ENCODE data around the gene PPP1R16B. TPM values are rescaled to one million over a fixed set of nuclear protein-coding genes. Genes with fewer than 3 reads are reported as not detected.

PPP1R16B gene
- total RNA-seq, 1 donor from 2014 or later = 6.4 TPM

GRCh38 chr20:38926142-38926933 lies 120.8 kb downstream of the PPP1R16B start, which contains the start of gene FAM83D:
Gene FAM83D, plus strand, starts transcription at chr20:38926417. Its CDS starts 26 bp downstream, at chr20:38926443.
- H3K27ac ChIP-seq = peak within 1 kb of the TSS; percentile 22
- intact Hi-C loops (cut with DNase I) = loop anchor here (5.0 kb wide), 1 partner anchor 121 kb away; no protein-coding TSS in a partner anchor
- no peak for DNase-seq (ENCODE audit: extremely low spot score in 2 of 2)

GRCh38 chr20:38926934-38927616 lies 121.6 kb downstream of the PPP1R16B start:
- intact Hi-C loops (cut with DNase I) = loop anchor here (5.0 kb wide), 1 partner anchor 120 kb away; no protein-coding TSS in a partner anchor
- Histone ChIP-seq H3K27ac (peak overlapping the region; percentile 22), H3K9me3 (no peaks in the 10 kb centered on the region), H3K27me3 (no peaks in the 10 kb centered on the region), H3K36me3 (no peaks in the 10 kb centered on the region), H3K4me1 (peaks cover 24% of the 10 kb centered on the region), H3K4me3 (peak overlapping the region; percentile 58 to 63)
- no peak for TF ChIP-seq POLR2AphosphoS5 (IDR thresholded peaks at IDR 0.05; ENCODE audit: insufficient read depth in 1 of 2, low read depth in 1 of 2)
- TF ChIP-seq POLR2A (IDR thresholded peaks at IDR 0.05) = no peak
- no peak for TF ChIP-seq CTCF (IDR thresholded peaks at IDR 0.05)
- no peak for DNase-seq (ENCODE audit: extremely low spot score in 2 of 2)

More at GRCh38 chr20:38926142-38926933, 120.8 kb downstream of the PPP1R16B start, which contains the start of gene FAM83D:
- H3K4me3 ChIP-seq = peak within 1 kb of the TSS; percentile 58 to 63
- H3K36me3 ChIP-seq = no peaks in the 10 kb centered on the region
- peaks cover 20% of the 10 kb centered on the region for H3K4me1 ChIP-seq
- TF ChIP-seq CTCF (IDR thresholded peaks at IDR 0.05) (peak in 1 of 3 experiments; percentile 66), POLR2AphosphoS5 (IDR thresholded peaks at IDR 0.05; ENCODE audit: insufficient read depth in 1 of 2, low read depth in 1 of 2) (peak; percentile 77 to 85), POLR2A (IDR thresholded peaks at IDR 0.05) (peak in 1 of 2 donors; percentile 31)
- H3K27me3 ChIP-seq = no peaks in the 10 kb centered on the region
- no peaks in the 10 kb centered on the region for H3K9me3 ChIP-seq

GRCh38 chr20:38927902-38928578 lies 122.5 kb downstream of the PPP1R16B start:
- no peaks in the 10 kb centered on the region for H3K27me3 ChIP-seq
- intact Hi-C loops (cut with DNase I) = loop anchor here (5.0 kb wide), 1 partner anchor 119 kb away; no protein-coding TSS in a partner anchor
- H3K9me3 ChIP-seq = no peaks in the 10 kb centered on the region
- peak overlapping the region in 1 of 2 donors; percentile 58 for H3K4me3 ChIP-seq
- no peaks in the 10 kb centered on the region for H3K36me3 ChIP-seq
- H3K27ac ChIP-seq = no peak overlapping the region
- peaks cover 28% of the 10 kb centered on the region for H3K4me1 ChIP-seq
- TF ChIP-seq POLR2AphosphoS5 (IDR thresholded peaks at IDR 0.05; ENCODE audit: insufficient read depth in 1 of 2, low read depth in 1 of 2) = no peak
- TF ChIP-seq POLR2A (IDR thresholded peaks at IDR 0.05) = no peak
- no peak for TF ChIP-seq CTCF (IDR thresholded peaks at IDR 0.05)
- DNase-seq (ENCODE audit: extremely low spot score in 2 of 2) = no peak

GRCh38 chr20:38930242-38930569 lies 124.7 kb downstream of the PPP1R16B start:
- Histone ChIP-seq H3K9me3 (no peaks in the 10 kb centered on the region), H3K36me3 (no peaks in the 10 kb centered on the region), H3K4me1 (peaks cover 28% of the 10 kb centered on the region), H3K27me3 (no peaks in the 10 kb centered on the region), H3K4me3 (no peak overlapping the region), H3K27ac (no peak overlapping the region)
- intact Hi-C loops (cut with DNase I) = no loop called here
- DNase-seq (ENCODE audit: extremely low spot score in 2 of 2) = no peak
- no peak for TF ChIP-seq POLR2AphosphoS5 (IDR thresholded peaks at IDR 0.05; ENCODE audit: insufficient read depth in 1 of 2, low read depth in 1 of 2)
- TF ChIP-seq POLR2A (IDR thresholded peaks at IDR 0.05) = no peak
- no peak for TF ChIP-seq CTCF (IDR thresholded peaks at IDR 0.05)

Data from vagina (tissue), 2 donors.